Jurkat, Clone E6-1 (cell line): ENCODE measurements around the gene BACH2.
A peak's percentile ranks its signal among the peaks of the same experiment; 100 is the strongest.

ENCODE experiments used
- DNase-seq: peaks from one replicate; pipeline ENCODE4 v3.0.0-alpha.2; 2011; ENCODE audit warnings: low read depth, low spot score
- H3K4me3 ChIP-seq: 2 replicates; pipeline ENCODE4 v1.5.1; 2011; ENCODE audit warnings: mild to moderate bottlenecking, low read length, control low read depth, moderate library complexity

Gene BACH2

GRCh38 chr6:89952686-89953085, 344.0 kb downstream of the BACH2 start:
- peak; percentile 96 for DNase-seq
- H3K4me3 ChIP-seq, result peak overlapping the region; percentile 11; the same call in 1 of the 2 replicates

GRCh38 chr6:89952105-89952671, 344.5 kb downstream of the BACH2 start:
- H3K4me3 ChIP-seq, result peak overlapping the region; percentile 11; the same call in 1 of the 2 replicates

GRCh38 chr6:89951574-89952104, 345.0 kb downstream of the BACH2 start:
- no peak for DNase-seq
- H3K4me3 ChIP-seq, result no peak overlapping the region

More at GRCh38 chr6:89952105-89952671, 344.5 kb downstream of the BACH2 start:
- peak; percentile 28 for DNase-seq

DNA sequence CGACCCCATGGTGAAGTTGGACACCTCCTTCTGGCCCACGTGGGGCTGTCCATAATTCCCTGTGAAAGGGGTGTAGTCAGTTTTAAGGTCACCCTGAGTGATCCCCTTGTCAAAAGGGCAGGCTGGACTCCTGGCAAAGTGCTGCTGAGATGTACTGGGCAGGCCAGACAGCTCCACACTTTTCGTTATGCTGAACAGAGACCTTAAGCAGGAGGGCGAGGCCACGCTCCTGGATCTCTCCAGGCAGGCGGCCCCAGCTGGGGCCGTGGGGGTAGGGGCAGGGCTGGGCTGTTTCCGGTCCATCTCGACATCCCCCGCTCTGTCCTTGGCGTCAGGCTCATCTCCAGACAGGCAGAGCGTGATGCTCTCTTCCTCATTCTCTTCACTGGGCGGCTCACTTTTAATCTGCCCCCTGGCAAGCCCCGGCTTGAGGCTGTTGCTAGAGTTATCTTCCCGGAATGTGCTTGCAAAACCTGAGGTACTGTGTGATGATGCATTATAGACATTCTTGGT, 345.7 kb downstream of the BACH2 start:
- DNase-seq, result no peak
- no peak overlapping the region for H3K4me3 ChIP-seq

DNA sequence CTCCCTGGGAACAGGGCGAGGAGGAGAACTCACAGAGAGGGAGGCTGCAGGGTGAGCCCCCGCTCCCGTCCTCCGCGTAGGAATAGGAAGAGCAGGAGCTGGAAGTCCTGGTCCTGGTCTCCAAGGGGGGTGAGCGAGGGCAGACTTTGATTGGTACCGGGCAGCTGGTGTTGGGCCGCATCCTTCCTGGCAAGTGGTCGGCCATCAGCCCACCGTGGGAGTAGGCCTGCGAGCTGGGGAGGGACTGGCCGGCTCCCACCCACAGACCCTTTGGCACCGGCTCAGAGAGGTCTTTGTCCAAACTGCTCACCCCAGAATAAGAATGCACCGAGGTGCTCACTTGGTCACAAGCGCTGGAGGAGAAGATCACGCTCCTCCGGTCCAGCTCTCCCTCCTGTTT, 346.2 kb downstream of the BACH2 start:
- H3K4me3 ChIP-seq, result no peak overlapping the region
- no peak for DNase-seq

GRCh38 chr6:89948876-89949275, 347.8 kb downstream of the BACH2 start:
- H3K4me3 ChIP-seq, result no peak overlapping the region
- no peak for DNase-seq

DNA sequence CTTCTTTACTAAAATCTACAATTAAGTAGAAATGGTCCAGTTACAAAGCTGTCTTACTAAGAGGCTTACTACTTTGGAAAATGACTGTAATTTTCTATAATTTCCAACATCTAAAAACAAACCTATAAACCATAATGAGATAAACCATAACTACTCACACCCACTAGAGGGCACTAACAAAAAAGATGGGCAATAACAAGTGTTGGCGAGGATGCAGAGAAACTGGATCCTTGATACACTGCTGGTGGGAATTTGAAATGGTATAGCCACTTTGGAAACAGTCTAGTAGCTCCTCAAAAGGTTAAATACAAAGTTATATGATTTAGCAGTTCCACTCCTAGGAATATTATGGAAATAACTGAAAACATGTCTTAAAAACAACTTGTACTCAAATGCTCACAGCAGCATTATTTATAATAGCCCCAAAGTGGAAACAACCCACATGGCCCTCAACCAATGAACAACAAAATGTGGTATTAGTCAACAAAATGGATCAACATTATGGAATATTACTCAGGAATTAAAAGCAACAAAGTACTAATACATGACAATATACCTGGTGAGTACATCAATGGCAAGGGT, 351.7 kb downstream of the BACH2 start:
- peak; percentile 52 for DNase-seq
- no peak overlapping the region for H3K4me3 ChIP-seq

DNA sequence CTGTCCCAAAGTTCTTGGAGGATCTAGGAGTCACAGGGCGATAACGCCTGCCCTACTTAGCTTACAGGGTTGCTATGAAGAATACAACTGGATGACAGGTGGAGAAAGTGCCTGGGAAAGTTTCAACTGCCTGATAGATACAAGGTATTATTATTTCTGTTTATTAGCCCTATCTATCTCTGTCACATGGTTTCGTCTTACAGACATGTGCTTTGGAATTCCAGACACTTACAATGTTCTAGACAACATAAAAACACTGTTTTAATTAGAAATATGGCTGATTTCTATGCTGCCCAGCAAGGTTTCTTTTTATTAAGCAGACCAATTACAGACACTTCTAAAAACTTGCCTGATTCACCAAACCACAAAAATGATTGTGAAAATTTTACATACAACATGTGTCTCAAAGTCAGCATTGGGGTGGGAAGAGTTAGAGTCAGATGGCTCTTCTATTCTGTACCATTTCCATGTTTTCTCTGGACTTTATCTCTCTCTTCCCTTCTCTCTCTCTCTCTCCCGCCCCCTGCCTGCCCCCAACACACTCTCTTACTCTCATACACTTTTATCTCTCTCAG, 352.4 kb downstream of the BACH2 start:
- no peak overlapping the region for H3K4me3 ChIP-seq
- no peak for DNase-seq

- H3K4me3 ChIP-seq, result no peak overlapping the region
- no peak for DNase-seq
Observed at GRCh38 chr6:89942601-89943000, 354.0 kb downstream of the BACH2 start.

GRCh38 chr6:89941763-89942497, 354.7 kb downstream of the BACH2 start:
- no peak for DNase-seq

DNA sequence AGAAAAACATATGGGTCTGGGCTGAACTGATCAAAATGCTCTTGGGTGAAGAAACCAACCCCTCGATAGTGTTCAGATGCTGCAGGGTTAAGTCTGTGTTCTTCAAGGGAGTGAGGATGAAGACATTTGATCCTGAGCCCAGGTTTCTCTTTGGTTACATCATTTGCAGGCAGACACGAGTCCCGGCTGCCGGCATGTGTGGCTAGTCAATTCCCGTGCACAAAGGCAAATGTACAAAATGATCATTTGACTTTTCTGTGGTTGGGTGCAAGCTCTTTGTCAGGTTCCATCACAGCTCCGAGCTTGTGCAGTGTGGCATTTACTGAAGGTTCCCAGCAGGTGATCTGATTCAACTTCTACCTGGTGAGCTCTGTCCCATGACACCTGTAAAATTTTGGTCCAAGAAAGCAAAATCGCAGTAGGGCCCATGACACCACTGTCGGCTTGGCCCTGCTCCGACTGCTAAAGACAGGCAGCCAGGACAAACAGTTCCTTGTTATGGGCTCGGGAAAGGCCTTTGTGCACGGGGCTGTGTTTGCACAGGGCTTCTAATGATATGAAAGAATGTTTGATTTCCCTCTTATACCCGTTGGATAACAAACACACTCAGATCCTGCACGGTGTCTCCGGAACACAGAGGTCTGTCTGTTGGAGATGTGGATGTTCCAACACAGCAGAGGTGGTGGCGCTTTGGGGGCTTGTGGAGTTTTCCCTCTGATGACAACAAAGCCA, 355.4 kb downstream of the BACH2 start:
- no peak for DNase-seq
- H3K4me3 ChIP-seq, result no peak overlapping the region

More at GRCh38 chr6:89941763-89942497, 354.7 kb downstream of the BACH2 start:
- no peak overlapping the region for H3K4me3 ChIP-seq

GRCh38 chr6:89940225-89941027, 356.2 kb downstream of the BACH2 start:
- DNase-seq, result peak; percentile 83

DNA sequence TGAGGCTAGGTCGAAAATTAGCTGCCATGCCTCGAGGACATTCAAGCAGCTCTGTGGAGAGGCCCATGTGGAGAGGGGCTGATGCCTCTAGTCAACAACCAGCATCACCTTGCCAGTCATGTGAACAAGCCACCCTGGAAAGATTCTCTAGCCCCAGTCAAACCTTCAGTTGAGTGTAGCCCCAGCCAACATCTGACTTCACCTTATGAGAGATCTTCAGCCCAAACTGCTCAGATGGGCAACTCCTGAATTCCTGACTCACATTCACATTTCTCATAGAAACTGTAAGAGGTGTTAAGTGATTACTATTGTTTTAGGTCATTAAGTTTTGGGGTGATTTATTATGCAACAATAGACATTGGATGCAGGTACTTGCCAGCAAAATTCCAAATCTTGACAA, 357.5 kb downstream of the BACH2 start:
- DNase-seq, result no peak
- no peak overlapping the region for H3K4me3 ChIP-seq

More at GRCh38 chr6:89940225-89941027, 356.2 kb downstream of the BACH2 start:
- H3K4me3 ChIP-seq, result no peak overlapping the region

GRCh38 chr6:89938014-89938413, 358.6 kb downstream of the BACH2 start:
- DNase-seq, result no peak
- no peak overlapping the region for H3K4me3 ChIP-seq

DNA sequence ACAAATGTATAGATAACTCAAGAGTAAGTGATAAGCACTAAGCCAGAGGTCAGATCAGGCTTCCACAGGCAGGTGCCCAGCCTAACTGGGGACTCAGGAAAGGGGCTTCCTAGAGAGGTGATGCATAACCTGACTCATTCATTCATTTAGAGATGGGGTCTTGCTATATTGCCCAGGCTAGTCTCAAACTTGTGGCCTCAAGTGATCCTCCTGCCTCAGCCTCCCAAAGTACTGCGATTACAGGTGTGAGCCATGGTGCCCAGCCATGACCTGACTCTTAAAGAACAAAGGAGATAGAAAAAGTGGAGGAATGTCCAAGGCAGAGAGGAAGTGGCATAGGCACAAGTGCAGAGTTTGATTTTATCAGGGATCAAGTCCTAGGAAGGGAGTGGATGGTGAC, 360.5 kb downstream of the BACH2 start:
- no peak for DNase-seq
- H3K4me3 ChIP-seq, result no peak overlapping the region

DNA sequence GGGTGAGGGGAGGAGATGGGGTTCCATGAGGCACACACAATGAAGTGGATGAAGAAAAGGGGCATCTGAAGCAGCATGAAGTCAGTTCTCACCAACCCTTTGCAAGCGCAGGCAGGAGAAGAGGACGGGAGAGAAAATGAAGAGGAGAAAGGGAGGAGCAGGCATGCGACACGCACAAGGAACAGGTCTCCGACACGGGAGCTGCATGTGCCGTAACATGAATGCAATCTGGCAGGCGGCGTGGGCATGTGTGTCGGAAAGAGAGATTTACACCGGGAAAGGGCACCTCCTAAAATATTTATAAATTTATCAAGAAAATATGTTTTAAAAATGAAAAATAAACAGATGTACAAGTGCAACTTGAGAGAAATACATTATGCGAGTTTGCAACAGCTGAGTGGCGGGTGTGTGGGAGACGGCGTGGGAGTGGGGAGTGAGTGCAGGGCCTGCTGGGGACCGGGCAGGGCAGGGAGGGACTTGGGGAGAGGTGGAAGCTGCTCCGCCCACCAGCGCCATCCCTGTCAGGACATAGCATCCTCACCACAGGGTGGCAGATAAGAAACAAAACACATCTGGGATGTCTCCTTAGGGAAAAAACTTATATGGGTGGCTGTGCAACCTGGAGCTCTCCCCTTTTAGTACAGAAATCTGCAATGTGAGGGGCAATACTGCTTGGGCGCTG, 361.8 kb downstream of the BACH2 start:
- DNase-seq, result no peak

DNA sequence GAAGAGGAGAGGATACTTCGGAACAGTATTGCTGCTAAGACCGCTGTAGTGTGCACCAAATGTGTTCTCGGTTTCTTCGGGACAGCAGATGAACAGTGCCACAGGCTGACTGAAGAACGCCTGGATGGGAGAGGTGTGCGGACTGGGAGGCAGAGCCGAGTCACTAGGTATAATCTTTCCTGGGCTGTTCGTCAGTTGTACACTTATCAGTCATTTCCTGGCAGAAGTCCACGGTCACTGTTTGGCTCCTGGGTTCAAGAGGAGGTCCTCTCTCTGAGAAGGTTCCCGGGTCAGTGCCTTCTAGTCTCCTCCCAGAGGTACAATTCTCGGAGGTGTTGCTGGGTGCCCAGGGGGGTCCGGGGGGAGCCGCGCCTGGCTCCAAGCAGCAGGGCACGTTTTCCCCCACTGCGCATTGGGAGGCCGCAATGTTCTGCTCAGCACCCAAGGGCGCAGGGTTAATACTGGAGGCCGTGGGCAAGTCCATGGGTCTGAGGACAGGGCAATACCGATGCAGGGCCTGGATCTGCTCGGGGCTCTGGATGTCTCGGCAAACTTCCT, 364.3 kb downstream of the BACH2 start:
- no peak for DNase-seq
- H3K4me3 ChIP-seq, result no peak overlapping the region

More for the DNA sequence above, 361.8 kb downstream of the BACH2 start:
- H3K4me3 ChIP-seq, result no peak overlapping the region
